NOMO-1 treated with DMSO at 0.1 percent for 48 hours (cell line): ENCODE data around the gene GASK1B.

Experiments
- DNase-seq: peaks from one replicate; lab custom pipeline; 2025; ENCODE audit not compliant: unreplicated experiment; lab: John Stamatoyannopoulos, UW

Gene GASK1B

DNA sequence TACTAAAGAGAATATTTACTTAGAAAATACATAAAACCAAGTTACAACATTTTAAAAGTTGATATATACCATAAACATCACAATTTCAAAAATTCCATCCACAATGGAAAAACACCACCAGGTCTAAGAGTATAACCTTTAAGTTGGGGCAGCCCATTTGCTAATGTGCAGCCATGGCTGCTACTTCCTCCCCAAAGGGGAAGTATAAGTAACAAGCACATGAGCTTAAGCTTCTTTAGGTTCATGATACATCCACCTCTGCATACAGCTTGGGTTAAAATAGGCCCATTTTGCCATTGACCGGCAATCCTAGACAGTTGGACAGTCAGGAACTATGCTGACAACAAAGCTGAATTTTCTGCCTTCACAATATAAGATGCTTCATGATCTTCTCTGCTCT, 16.6 kb upstream of the GASK1B start:
- no peak for DNase-seq

DNA sequence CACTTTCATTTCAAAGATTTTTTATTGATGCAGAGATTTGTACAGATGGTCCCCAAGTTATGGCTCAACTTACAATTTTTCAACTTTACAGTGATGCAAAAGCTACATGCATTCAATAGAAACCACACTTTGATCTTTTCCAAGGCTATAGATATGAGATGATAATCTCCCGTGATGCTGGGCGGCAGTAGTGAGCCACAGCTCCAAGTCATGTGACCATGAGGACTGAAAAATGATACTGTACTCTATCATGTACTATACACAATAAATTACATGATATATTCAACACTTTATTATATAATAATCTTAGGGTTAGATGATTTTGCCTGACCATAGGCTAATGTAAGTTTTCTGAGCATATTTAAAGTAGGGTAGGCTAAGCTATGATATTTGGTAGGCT, 14.0 kb upstream of the GASK1B start:
- no peak for DNase-seq

DNA sequence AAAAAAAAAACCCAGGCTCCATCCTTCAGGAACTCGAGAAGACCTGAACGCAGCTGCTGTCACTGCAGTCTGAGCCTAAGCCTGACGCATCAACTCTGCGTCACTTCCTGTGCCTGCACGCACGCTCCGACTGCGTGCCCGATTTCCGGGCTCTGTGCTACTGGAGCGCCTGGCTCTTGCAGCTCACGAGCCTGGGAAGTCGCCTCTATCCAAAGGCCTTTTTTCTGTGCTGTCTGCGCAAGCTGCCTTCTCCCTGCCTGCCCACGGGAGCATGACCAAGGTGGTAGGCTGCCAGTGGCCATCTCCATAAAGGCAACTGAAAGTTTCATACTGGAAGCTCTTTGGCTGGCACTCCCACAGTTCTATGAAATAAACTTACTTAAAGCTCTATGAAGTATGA, 9.9 kb upstream of the GASK1B start:
- no peak for DNase-seq

DNA sequence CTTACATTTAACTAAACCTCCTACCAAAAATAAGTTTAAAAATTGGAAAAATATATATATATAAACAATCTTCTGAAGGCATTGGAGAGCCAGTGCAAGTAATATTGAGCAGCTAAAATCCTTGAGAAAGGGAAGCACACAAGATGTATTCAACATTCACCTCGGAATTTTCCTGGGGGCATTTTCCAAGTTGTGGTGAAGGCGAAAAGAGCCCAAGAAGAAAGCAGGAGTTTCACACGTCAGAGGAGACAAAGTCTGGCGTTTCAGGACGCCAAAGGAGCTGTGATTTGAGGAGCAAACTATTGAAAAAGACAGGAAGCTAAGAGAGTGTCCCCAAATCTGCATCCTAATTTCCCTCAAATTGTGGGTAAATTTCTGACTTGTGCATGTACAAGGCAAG, 9.1 kb upstream of the GASK1B start:
- no peak for DNase-seq

DNA sequence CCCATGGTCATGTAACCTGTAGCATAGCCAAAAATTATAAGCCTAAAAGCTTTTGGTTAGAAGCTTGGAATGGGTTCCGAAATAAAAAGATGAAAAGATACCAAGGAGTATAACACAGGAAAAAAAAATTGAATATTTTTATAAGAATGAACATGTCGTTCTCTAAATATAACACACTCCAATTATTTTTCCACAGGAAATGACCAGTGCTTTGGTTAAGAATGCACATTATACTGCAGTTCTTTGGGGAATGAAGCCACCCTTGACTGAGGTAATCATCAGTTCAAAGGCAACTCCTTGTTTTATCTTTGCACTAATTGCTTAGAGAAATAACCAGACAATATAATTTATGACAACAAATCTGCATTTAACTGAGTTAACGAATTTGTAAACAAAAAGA, 6.6 kb upstream of the GASK1B start:
- DNase-seq, result no peak

DNA sequence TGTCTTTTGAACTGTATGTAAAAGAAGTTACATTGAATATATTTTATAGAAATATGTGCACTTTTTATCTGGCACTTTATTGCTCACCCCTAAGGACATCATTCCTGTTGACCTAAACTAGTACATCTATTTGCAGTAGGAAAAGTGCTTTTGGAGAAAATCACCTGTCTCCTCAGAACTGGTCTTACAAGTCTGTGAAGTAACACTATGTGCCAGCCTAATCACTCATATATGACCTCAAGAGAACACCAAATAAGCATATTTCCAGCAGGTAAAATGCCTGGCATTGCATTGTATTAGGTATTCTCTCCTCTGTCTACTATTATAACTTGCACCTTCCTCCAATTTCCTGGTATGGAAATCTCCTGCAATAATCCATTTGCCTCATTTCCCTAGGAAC, 4.0 kb upstream of the GASK1B start:
- no peak for DNase-seq

DNA sequence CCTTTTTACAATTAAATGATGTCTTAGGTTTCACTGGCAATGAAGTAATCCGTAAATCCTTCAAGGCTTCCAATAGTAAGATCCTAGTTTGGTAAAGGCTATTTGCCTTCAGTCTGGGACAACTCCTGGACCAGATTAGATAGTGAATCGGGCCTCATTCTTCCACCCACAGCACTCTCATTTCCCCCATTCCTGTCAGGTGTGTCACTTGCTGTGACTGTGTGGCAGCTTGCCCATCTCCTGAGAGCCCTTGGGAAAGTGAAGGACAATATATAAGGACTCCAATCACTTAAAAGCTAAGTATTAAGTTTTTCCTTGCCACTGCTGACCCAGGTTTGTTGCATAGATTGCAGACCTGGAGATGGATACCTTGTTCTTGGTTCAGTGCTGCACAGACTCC, 3.3 kb upstream of the GASK1B start:
- no peak for DNase-seq

DNA sequence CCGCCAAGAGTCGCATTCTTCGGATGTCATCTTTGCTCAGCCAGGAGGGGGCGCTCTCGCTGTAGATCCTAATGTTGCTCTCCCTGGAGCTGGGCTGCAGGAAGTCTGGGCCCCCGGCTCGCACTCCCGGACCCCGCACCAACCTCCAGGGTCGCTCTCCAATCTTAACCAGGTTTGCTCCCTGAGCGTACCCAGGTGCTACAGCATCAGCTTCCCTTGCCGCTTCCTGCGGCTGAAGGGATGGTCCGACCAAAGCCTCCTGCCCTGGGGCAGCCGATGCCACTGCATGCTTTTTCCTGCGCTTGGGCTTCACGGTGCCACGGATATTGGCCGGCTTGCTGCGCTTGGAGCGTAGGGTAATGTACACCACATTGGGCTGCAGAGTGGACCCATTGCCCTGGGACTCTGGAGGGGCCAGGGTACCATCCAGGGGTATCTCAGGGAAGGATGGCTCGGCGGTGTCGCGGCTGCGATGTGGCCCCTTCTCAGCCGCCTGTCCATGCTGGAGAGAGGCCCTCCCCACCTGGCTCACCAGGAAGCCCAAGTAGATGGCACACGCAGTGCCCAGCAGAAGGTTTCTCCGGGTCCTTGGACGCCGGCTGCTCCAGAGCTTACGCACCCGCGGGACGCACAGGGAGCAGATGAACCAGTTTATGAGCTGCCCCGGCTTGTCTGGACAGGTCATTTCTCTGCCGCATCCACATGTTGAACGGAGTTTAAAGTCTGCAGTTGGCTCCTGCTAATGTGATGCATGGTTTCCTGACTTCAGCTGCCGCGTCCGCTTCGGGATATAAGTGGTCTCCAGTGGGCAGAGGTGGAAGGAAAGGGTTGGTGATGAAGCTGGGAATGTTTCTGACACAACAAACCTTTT, 1.9 kb downstream of the GASK1B start:
- no peak for DNase-seq

DNA sequence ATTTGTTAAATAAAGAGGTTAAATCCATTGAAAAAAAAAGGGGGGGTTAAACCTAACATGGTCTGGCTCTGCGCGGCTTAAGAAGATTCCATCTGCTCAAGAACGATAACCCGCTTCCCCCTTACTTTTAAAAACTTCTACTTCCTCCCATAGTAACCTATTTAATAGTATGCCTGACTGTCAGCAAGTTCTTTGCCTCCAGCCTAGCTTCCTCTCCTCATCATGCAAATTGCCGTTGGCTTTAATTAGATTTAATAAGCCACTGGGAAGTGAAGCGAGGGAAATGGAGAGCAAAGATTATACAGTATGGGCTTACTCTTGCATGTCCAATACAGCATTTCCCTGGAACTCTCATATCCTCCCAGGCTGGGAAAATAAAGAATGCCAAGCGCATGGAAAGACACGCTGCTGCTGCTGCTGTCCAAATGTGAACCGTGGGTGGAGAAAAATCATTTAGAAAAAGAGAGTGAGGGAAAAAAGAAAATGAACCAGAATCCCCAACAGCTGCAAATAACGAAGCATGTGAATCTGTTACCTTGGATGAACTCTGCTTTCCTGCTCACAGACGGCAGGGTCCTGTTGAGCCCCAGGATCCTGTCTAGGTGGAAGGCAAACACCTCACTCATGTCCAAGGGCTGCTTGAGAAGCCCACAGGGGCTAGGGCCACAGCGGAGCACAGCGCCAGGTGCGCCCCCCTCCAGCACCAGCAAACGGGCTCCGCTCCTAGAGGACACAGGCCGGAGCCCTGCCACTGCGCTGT, 2.7 kb downstream of the GASK1B start:
- peak; percentile 89 for DNase-seq

DNA sequence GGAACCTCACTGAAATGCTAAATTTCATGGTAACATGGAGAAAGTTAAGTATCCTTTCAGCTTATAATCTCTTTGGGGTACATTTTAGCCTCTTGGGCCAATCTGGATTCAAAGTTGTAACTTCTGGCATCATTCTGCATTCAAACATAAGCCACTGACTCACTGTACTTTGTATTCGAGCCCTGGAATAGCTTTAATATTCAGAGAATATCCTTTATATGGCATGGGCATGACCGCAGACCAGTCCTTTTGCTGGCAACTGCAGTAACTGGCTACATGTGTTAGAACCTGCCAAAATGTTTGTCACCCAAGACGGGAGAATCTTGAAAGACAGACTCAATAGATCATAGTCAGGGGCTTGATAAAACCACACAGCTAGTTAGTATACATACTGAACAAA, 3.3 kb downstream of the GASK1B start:
- no peak for DNase-seq

DNA sequence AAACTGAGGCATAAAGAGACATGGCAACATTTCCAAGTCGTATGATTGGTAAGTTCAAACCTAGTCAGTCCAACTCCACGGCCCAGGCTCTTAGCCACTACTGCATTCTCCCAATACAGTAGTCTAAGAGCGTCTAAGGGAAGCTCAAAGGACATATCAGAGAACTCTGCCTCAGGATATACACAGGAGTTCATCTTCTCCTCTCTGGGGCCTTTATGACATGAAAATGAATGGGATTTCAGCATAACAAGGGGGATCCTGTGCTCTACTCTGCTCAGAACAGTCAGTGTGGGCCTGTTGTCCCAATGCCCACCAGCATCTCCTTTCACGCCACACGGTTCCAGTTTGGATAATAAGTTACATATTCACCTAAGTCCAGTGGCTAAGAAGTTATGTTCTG, 4.2 kb downstream of the GASK1B start:
- no peak for DNase-seq

DNA sequence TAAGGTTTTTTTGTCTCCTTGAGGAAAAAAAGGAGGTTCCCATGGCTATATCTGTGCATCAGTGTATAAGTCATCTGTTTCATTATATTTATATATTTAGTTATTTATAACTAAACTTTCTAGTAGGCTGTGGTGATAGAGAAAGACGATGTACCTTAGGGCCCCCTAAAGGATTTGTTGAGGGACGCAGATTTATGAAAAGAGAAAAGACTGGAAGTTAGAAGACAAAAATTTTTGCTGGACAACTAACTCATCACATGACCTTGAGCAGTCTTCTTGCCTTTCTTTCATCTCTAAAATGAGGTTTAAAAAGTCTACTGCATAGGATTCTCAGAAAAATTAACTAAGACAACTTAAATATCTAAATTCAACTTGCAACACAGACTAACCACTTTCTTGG, 6.1 kb downstream of the GASK1B start:
- DNase-seq, result no peak

DNA sequence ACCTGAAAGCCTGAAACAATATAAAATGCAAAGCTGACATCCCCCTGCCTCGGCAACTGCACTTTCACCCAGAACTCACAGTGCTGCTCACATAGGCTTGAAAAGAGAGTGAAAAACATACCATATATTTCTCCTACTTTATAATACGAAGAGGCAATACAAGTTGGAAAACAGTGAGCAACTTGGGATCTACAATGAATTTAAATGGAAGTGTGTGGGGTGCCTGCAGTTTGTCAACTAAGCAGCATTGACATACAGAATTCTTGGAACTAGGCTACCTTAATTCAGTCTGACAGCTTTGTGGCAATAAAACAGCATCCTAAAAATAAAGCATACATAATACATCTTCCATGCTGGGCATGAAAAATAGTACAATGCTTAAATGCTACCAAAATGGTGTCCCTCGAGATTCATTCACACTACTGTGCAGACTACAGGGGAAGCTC, 8.0 kb downstream of the GASK1B start:
- no peak for DNase-seq

DNA sequence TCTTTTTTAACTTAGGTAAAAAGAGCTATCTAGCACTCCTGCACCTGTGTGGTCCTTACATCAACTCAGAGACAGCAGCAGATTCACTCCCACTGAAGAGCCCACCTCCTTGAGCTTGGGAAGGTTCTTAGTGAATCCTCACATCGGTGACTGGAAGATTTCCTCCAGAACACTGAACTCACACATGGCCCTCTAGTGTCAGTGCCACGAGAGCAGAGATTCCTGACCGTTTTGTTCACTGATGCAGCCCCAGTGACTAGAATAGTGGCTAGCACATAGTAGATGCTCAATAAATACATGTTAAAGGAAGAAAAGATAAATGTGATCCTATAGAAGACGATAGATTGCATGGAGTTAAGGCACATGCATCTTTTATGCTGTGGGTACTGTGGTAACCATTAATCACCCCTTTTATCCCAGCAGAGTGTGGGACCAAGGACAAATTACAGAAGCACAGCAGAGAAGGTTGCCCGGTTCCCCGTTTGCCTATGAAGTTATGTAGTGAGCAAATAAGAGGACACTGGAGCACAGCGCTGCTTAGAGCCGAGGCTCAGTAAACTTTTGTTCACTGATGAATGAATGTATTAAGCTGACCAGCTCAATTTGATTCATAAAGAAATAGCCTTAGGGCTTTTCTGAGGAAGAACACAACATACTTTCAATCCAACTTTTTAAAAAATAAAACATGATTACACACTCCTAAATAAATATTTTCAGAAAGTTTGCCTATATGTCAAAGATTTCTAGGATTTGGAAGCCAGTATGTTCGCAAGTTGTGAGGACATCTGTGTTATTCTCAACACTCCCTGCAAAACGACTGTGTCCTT, 8.7 kb downstream of the GASK1B start:
- DNase-seq, result no peak

DNA sequence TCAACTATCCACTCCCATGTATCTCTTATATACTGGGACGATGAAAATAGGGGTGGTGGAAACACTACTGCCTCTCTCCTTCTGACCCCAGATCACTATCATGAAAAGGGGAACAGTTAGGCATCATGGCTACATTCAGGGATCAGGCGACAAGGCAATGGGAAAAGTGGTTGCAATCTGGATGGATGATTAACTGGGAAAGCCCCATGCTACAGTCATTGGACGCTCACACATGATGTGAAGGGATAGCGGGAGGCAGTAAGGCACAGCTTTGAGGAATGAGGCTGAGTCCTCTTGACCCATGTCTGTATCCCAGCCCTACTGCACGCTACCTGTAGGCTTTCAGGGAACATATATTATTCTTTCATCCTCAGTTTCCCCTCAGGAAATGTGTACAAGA, 10.2 kb downstream of the GASK1B start:
- no peak for DNase-seq

DNA sequence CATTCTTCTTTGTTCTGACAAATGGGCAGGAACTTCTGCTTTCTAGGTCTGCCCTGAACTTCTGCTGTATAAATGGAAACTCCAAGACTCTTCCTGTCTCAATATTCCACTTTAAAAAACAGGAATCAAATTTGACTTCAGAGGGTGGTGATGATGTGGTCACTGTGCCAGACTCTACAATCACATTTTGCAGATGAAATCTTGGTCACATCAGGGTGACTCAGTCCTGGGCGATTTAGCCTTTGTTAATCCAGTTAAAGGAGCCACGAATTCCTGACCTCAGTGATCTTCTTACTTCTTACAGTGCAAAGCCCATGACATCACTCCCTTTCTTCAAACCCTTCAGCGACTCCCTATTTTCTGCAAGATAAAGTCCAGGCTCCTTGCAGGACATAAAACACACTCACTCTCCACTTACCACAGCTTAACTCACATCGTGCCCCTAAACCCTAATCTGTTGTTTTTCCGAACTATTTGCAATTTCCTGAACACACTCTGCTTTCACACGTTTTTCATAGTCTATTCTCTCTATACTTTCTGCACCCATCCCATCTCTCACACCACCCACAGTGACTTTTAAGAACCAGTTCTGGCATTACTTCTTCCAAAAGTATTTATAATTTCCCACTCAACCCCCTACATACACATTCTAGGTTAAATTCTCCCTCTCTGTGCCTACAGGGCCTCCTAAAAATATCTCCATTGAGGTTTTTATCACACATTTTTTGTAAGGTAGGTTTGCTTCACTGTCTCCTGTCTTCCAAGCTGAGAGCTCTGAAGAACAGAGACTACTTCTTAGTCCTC, 11.1 kb downstream of the GASK1B start:
- DNase-seq, result peak; percentile 24

DNA sequence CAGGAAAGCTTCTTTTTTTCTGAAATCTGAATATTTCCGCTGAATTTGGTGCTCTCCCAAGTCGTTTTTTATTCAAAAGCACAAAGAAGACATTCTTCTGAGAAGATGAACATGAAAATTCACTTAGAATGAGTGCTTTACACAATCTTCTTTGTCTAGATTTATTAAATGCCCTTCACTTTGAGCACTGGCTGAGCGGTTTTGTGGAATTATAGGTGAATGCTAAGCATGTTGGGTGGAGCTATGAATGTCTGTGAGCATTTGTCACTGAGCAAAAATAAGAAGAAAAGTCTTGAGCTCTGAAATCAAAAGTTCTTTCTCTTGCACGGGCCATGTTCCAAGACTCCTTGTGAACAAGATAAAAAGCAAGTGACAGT, 13.1 kb downstream of the GASK1B start:
- no peak for DNase-seq

DNA sequence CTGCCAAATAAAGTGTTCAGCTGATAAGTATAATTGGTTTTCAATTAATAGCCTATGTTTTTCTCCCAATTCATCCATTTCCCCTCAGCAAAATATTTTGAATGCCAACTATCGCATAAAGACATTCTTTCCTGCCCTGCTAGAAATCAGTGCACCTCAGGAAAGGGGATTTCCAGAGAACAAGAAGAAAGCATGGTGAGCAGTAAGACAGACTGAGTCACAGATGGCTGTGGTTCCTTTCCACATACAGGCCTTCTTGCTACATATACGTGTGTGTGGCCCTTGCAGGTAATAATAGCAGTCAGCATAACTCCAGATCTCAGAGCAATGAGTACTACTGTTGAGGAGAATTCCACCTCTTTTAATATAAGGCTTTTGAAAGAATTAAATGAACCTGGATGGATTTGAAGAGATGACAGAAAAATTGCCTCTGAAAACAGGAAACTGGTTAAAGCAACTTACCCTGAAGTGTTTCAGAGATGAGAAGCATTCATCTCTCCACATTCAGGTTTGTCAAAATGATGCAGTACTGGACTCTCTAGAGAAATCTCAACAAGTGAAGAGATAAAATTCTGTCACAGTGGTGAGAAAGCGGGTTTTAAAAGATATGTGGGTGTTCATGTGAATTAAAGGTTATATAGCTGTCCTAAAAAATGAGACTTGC, 13.6 kb downstream of the GASK1B start:
- no peak for DNase-seq

DNA sequence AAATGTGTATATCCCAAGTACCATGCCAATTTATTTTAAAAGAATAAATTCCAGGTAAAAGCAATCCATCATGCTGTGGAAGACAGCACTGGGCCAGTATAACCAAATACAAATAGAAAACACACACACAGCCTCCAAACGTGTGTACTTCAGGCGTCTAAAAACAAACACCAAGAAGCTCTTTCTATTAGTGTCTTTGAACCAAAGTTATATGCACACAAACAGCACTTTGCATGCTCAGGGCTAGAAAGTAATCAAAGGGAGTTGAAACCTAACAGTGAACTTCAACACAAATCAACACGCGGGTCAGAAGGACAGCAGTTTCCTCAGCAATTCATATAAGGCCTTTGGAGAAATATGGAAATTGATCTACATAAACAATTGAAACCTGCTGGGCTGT, 15.4 kb downstream of the GASK1B start:
- no peak for DNase-seq

DNA sequence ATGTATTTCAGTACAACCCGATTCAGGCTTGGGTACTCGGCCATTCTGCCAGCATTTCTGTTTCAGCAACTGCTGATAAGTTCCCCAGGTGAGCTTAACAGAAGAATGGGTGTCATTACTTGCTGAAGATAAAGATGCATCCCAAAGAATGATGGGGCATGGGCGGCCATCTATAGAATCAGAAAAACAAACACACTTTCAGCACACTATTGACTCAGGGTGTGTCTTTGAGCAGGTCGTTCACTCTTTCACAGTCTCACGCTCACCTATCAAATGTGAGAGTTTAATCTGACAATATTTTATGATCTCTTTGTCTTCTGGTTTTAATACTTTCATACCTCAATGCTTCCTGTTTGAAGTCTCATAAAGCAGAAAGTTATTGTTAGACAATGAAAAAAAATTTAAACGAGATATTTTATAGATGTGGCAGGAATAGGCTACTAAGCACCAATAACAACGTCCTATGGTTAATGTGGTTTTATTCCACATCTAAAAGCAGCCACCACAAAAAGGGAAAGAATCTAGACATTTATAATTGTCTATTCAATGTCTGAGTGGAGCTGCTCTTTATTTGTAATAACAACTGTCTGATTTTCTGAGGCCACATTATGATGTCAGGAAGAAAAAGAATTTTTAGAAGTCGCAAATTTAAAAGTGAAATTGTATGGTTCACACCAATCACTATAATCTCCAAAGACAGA, 17.0 kb downstream of the GASK1B start:
- no peak for DNase-seq
